ENCODE data around the gene ZNF668. TPM values are rescaled to one million over a fixed set of nuclear protein-coding genes. Genes with fewer than 3 reads are reported as not detected.

ZNF668 gene
- total RNA-seq, 2 experiments from 2014 or later = 4.5 to 6.0 TPM

DNA sequence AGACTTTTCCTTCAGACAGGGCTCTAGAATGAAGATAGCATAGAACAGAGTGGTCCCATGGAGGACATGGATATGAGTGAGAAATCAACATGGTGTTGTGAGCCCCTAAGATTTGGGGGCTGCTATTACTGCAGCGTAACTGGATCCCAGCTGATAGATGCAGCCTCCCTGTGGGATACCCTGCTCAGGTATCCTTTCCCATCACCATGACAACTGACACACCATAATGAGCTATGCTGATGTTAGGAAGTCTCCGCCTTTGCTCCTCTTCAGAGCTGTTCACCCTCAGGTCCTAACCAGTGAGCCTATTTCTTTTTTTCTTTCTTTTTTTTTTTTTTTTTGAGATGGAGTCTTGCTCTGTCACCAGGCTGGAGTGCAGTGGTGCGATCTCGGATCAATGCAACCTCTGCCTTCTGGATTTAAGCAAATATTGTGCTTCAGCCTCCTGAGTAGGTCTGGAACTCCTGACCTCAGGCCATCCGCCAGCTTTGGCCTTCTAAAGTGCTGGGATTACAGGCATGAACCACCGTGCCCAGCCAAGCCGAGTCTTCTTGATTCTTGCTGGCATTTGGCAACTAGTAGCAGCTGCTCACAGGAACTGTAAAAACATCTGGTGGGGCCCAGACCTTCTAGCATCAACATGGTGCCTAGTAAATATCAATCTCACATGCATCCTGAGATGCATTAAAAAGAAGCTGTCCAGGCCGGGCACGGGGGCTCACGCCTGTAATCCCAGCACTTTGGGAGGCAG is 23.6 kb downstream of the ZNF668 start:
- Histone ChIP-seq H3K27ac (ENCODE audit: low read depth in 1 of 2, low read length in 2 of 2) (no peak overlapping the region), H3K4me3 (ENCODE audit: low read length) (no peak overlapping the region), H3K27me3 (ENCODE audit: control insufficient read depth in 1 of 2, insufficient read depth in 2 of 2, low read length in 2 of 2) (no peaks in the 10 kb centered on the region), H3K36me3 (ENCODE audit: insufficient read depth, low read length) (no peaks in the 10 kb centered on the region), H3K9me3 (ENCODE audit: control insufficient read depth in 1 of 2, insufficient read depth in 1 of 2, low read length in 2 of 2) (no peaks in the 10 kb centered on the region), H3K4me1 (ENCODE audit: insufficient read depth, low read length) (no peaks in the 10 kb centered on the region)
- no peaks in the 10 kb centered on the region for H3K4me1 Mint-ChIP-seq (ENCODE audit: low read depth)
- H3K27ac Mint-ChIP-seq = no peak overlapping the region
- no peaks in the 10 kb centered on the region for H3K36me3 Mint-ChIP-seq (ENCODE audit: low read depth)
- POLR2A ChIA-PET = interaction anchor here (1.4 to 2.0 kb wide), 2 partner anchors 9 to 23 kb away, joined by 3 to 8 read pairs; partner anchors contain the start of genes ZNF646 and ZNF668
- H3K4me3 Mint-ChIP-seq = no peak overlapping the region
- no peaks in the 10 kb centered on the region for H3K9me3 Mint-ChIP-seq
- CTCF ChIA-PET = no interaction called here
- TF ChIP-seq, protein P1, sequence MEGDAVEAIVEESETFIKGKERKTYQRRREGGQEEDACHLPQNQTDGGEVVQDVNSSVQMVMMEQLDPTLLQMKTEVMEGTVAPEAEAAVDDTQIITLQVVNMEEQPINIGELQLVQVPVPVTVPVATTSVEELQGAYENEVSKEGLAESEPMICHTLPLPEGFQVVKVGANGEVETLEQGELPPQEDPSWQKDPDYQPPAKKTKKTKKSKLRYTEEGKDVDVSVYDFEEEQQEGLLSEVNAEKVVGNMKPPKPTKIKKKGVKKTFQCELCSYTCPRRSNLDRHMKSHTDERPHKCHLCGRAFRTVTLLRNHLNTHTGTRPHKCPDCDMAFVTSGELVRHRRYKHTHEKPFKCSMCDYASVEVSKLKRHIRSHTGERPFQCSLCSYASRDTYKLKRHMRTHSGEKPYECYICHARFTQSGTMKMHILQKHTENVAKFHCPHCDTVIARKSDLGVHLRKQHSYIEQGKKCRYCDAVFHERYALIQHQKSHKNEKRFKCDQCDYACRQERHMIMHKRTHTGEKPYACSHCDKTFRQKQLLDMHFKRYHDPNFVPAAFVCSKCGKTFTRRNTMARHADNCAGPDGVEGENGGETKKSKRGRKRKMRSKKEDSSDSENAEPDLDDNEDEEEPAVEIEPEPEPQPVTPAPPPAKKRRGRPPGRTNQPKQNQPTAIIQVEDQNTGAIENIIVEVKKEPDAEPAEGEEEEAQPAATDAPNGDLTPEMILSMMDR (IDR thresholded peaks at IDR 0.05) = no peak
- H3K27me3 Mint-ChIP-seq = no peaks in the 10 kb centered on the region
- intact Hi-C loops (cut with DNase I, micrococcal nuclease) = no loop called here
- ATAC-seq (ENCODE audit: poor library complexity) (no peak), DNase-seq (no peak)

DNA sequence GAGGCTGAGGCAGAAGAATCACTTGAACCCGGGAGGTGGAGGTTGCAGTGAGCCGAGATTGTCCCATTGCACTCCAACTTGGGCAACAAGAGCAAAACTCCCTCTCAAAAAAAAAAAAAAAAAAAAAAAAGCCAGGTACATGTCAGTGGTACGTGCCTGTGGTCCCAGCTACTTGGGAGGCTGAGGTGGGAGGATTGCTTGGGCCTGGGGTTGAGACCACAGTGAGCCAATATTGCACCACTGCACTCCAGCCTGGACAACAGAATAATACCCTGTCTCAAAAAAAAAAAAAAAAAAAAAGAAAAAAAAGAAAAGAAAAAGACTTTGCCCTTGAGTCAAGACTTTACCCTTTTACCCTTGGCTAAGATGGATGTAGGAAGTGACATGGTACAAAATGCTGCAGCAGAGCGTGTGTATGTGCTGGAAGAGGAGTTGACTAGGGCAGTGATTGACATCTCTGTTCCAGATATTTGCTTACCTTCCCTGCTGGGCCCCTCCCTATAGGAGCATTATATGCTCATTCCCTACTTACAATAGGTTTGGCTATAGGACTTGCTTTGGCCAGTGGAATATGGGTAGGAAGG is 30.1 kb downstream of the ZNF668 start:
- no peaks in the 10 kb centered on the region for H3K9me3 ChIP-seq (ENCODE audit: control insufficient read depth in 1 of 2, insufficient read depth in 1 of 2, low read length in 2 of 2)
- Mint-ChIP-seq H3K4me3 (no peak overlapping the region), H3K9me3 (no peaks in the 10 kb centered on the region), H3K4me1 (ENCODE audit: low read depth) (no peaks in the 10 kb centered on the region), H3K27ac (no peak overlapping the region), H3K36me3 (ENCODE audit: low read depth) (peaks cover 27% of the 10 kb centered on the region), H3K27me3 (no peaks in the 10 kb centered on the region)
- intact Hi-C loops (cut with DNase I, micrococcal nuclease) = no loop called here
- peaks cover 27% of the 10 kb centered on the region for H3K36me3 ChIP-seq (ENCODE audit: insufficient read depth, low read length)
- H3K4me3 ChIP-seq (ENCODE audit: low read length) = no peak overlapping the region
- no peak overlapping the region for H3K27ac ChIP-seq (ENCODE audit: low read depth in 1 of 2, low read length in 2 of 2)
- DNase-seq = no peak
- TF ChIP-seq, protein P1 (IDR thresholded peaks at IDR 0.05) = no peak
- ChIA-PET CTCF (no interaction called here), POLR2A (no interaction called here)
- no peaks in the 10 kb centered on the region for H3K27me3 ChIP-seq (ENCODE audit: control insufficient read depth in 1 of 2, insufficient read depth in 2 of 2, low read length in 2 of 2)
- H3K4me1 ChIP-seq (ENCODE audit: insufficient read depth, low read length) = no peaks in the 10 kb centered on the region
- ATAC-seq (ENCODE audit: poor library complexity) = no peak

DNA sequence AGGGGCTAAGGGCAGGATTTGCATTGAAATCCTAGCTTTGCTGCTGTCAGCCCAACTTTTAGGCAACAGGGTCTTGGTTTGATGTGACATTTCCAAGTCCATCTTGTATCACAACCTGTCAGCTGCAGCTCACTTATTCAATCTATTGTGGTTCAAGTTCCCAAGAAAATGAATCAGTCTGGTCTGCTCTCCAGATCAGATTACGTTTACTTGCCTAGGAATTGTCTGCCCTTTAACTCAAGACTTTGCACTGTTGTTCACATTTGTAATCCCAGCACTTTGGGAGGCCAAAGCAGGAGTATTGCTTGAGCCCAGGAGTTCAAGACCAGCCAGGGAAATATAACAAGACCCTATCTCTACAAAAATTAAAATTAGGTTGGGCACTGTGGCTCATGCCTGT is 30.7 kb downstream of the ZNF668 start:
- Histone ChIP-seq H3K4me3 (ENCODE audit: low read length) (no peak overlapping the region), H3K9me3 (ENCODE audit: control insufficient read depth in 1 of 2, insufficient read depth in 1 of 2, low read length in 2 of 2) (no peaks in the 10 kb centered on the region), H3K36me3 (ENCODE audit: insufficient read depth, low read length) (peaks cover 33% of the 10 kb centered on the region), H3K4me1 (ENCODE audit: insufficient read depth, low read length) (no peaks in the 10 kb centered on the region), H3K27me3 (ENCODE audit: control insufficient read depth in 1 of 2, insufficient read depth in 2 of 2, low read length in 2 of 2) (no peaks in the 10 kb centered on the region), H3K27ac (ENCODE audit: low read depth in 1 of 2, low read length in 2 of 2) (no peak overlapping the region)
- Mint-ChIP-seq H3K4me3 (no peak overlapping the region), H3K27me3 (no peaks in the 10 kb centered on the region), H3K27ac (no peak overlapping the region), H3K4me1 (ENCODE audit: low read depth) (no peaks in the 10 kb centered on the region), H3K36me3 (ENCODE audit: low read depth) (peaks cover 33% of the 10 kb centered on the region), H3K9me3 (no peaks in the 10 kb centered on the region)
- ATAC-seq (ENCODE audit: poor library complexity) (no peak), DNase-seq (no peak)
- intact Hi-C loops (cut with DNase I, micrococcal nuclease) = no loop called here
- ChIA-PET CTCF (no interaction called here), POLR2A (no interaction called here)
- TF ChIP-seq, protein P1 (IDR thresholded peaks at IDR 0.05) = no peak
